ENCODE data around the gene GAMT. TPM values are rescaled to one million over a fixed set of nuclear protein-coding genes. Genes with fewer than 3 reads are reported as not detected.
"Not testable (repeated sequence)": the region's sequence is repeated elsewhere in the genome, so short reads cannot be mapped to it uniquely, and the experiment has no call there.

The GAMT gene
- total RNA-seq, 3 donors from 2014 or later = 23.6 to 40.0 (median 30.3) TPM

DNA sequence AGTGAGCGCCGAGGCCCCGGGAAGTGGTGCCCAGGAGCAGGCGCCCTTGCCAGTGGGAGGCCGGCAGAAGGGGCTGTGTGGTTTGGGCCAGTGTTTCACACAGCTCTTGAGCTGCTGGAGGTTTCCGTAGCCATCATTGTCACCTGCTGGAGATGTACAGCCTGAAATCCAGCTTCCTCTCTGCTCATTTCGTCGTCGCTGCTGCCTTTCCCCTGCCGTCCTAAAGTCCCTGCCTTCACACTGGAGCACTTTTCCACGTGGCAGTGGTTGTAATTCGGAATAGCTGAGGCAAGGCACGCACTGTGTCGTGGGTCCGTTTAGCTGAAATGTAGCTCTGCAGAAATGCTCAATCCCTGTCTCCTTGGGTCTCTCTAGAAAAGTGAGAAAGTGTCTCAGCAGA, 19.2 kb upstream of the GAMT start:
- Histone ChIP-seq H3K27me3 (no peaks in the 10 kb centered on the region), H3K27ac (no peak overlapping the region), H3K4me1 (peaks cover 23 to 29% of the 10 kb centered on the region in 2 donors), H3K36me3 (no peaks in the 10 kb centered on the region), H3K4me3 (no peak overlapping the region), H3K9me3 (no peaks in the 10 kb centered on the region)
- intact Hi-C loops (cut with DNase I; ENCODE audit: low total_unique reads) = no loop called here
- DNase-seq (ENCODE audit: low spot score in 2 of 2) = no peak
- TF ChIP-seq, protein P1, sequence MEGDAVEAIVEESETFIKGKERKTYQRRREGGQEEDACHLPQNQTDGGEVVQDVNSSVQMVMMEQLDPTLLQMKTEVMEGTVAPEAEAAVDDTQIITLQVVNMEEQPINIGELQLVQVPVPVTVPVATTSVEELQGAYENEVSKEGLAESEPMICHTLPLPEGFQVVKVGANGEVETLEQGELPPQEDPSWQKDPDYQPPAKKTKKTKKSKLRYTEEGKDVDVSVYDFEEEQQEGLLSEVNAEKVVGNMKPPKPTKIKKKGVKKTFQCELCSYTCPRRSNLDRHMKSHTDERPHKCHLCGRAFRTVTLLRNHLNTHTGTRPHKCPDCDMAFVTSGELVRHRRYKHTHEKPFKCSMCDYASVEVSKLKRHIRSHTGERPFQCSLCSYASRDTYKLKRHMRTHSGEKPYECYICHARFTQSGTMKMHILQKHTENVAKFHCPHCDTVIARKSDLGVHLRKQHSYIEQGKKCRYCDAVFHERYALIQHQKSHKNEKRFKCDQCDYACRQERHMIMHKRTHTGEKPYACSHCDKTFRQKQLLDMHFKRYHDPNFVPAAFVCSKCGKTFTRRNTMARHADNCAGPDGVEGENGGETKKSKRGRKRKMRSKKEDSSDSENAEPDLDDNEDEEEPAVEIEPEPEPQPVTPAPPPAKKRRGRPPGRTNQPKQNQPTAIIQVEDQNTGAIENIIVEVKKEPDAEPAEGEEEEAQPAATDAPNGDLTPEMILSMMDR (IDR thresholded peaks at IDR 0.05) = no peak
- no peak for TF ChIP-seq POLR2AphosphoS5 (IDR thresholded peaks at IDR 0.05)
- no peak for TF ChIP-seq POLR2A (IDR thresholded peaks at IDR 0.05)

DNA sequence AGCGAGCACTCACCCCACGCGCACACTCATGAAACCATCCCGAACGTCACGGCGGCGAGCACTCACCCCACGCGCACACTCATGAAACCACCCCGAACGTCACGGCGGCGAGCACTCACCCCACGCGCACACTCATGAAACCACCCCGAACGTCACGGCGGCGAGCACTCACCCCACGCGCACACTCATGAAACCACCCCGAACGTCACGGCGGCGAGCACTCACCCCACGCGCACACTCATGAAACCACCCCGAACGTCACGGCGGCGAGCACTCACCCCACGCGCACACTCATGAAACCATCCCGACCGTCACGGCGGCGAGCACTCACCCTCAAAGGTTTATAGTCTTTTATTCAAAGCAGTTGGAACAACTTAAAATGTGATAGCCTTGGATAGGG, 18.7 kb upstream of the GAMT start:
- H3K9me3 ChIP-seq; intact Hi-C loops (cut with DNase I; ENCODE audit: low total_unique reads); H3K4me3 ChIP-seq; DNase-seq (ENCODE audit: low spot score in 2 of 2); H3K27me3 ChIP-seq; H3K27ac ChIP-seq; H3K36me3 ChIP-seq: not testable (repeated sequence)
- H3K4me1 ChIP-seq = peaks cover 25 to 31% of the 10 kb centered on the region in 2 donors

DNA sequence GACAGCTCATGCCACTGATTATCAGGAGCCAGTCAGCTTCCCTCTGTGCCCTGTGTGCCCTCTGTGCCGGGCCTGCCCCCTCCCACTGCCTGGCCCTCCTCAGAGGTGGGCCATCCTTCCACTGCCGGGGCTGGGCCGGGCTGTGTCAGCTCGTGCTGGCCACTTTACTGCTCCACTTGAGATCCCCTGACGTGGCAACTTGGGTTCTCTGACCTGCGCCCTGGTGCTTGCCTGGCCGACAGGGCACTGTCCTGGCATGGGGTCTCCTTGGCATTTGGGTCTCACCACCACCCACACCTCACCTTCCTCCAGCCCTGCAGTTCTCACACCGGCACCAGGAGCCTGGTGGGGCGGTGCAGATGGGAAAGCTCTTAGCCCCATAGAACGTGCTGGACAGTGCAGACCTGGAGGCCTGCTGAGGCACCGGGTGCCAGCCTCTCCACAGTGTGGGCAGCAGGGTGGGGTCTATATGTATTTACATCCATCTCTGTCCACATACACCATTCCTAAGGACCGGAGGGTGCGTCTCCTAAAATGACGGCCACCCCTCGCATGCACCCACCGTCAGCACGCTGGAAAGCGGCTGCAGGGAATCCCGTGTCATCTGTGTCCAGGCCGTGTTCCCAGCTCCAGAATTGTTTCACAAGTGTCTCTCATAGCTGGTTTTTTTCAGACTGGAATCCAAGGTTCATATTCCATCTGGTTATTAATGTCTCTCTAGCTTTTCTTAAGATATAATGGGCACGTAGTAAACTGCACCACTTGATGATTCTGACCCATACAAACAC, 17.8 kb upstream of the GAMT start:
- H3K4me3 ChIP-seq = no peak overlapping the region
- peaks cover 25 to 31% of the 10 kb centered on the region in 2 donors for H3K4me1 ChIP-seq
- H3K36me3 ChIP-seq = no peaks in the 10 kb centered on the region
- peak overlapping the region in 1 of 2 donors; percentile 97 for H3K27ac ChIP-seq
- no peak for TF ChIP-seq POLR2AphosphoS5 (IDR thresholded peaks at IDR 0.05)
- no peak for TF ChIP-seq POLR2A (IDR thresholded peaks at IDR 0.05)
- TF ChIP-seq, protein P1 (IDR thresholded peaks at IDR 0.05) = no peak
- DNase-seq (ENCODE audit: low spot score in 2 of 2) = no peak
- no peaks in the 10 kb centered on the region for H3K27me3 ChIP-seq
- no peaks in the 10 kb centered on the region for H3K9me3 ChIP-seq
- intact Hi-C loops (cut with DNase I; ENCODE audit: low total_unique reads) = no loop called here

DNA sequence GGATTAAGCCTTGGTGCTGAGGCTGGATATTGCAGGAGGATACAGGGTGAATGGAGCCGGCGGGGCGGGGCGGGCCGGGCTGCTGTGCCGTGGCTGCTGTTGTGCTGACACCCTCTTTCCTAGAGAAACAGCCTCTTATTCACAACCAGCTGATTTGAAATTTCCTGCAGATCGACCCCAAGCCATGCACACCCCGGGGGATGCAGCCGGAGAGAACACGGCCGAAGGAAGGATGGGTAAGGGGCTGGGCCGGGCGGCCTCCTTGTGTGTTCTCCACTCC, 17.1 kb upstream of the GAMT start:
- intact Hi-C loops (cut with DNase I; ENCODE audit: low total_unique reads) = no loop called here
- DNase-seq (ENCODE audit: low spot score in 2 of 2) = no peak
- Histone ChIP-seq H3K27ac (peak overlapping the region; percentile 95 to 97), H3K9me3 (no peaks in the 10 kb centered on the region), H3K4me1 (peaks cover 26 to 33% of the 10 kb centered on the region in 2 donors), H3K27me3 (no peaks in the 10 kb centered on the region), H3K36me3 (no peaks in the 10 kb centered on the region), H3K4me3 (no peak overlapping the region)
- TF ChIP-seq POLR2A (IDR thresholded peaks at IDR 0.05) (no peak), POLR2AphosphoS5 (IDR thresholded peaks at IDR 0.05) (no peak)
- TF ChIP-seq, protein P1 (IDR thresholded peaks at IDR 0.05) = no peak

DNA sequence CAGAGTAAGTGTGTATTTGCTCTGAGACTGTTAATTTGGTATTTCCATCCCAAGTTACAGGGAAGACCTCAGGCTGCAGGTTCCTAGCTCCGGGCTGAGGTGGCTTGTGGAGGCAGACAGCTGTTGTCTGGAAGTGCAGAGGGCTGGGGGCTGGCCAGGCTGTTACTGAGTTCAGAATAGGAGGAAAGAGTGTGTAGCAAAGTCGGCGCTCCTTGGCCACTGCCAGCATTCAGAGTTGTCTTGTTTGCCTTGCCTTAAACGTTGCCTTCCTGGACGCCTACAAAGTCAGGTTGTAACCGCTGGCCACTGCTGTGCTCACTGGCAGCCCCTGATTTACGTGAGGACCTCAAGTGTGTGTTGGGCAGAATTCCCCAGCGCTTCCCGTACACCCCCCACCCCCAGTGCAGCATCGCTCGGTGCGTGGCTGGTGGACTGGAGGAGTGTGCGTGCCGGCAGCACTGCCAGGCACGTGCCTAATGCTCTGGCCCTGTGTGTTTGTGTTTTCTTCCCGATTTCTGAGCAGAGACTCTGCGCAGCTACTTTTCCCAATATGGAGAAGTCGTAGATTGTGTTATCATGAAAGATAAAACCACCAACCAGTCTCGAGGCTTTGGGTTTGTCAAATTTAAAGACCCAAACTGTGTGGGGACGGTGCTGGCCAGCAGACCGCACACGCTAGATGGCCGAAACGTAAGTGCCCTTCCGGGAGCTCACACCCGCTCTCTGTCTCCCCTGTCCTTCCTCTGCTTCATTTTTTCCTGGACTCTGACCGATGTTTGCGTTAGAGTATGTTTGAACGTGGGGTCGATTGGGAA, 16.5 kb upstream of the GAMT start:
- Histone ChIP-seq H3K27me3 (no peaks in the 10 kb centered on the region), H3K9me3 (no peaks in the 10 kb centered on the region), H3K27ac (peak overlapping the region; percentile 95 to 97), H3K4me3 (peak overlapping the region in 1 of 3 donors; percentile 51), H3K36me3 (no peaks in the 10 kb centered on the region), H3K4me1 (peaks cover 30 to 39% of the 10 kb centered on the region in 2 donors)
- TF ChIP-seq POLR2AphosphoS5 (IDR thresholded peaks at IDR 0.05) (no peak), POLR2A (IDR thresholded peaks at IDR 0.05) (no peak)
- TF ChIP-seq, protein P1 (IDR thresholded peaks at IDR 0.05) = no peak
- no peak for DNase-seq (ENCODE audit: low spot score in 2 of 2)
- intact Hi-C loops (cut with DNase I; ENCODE audit: low total_unique reads) = no loop called here
